IMR-90 (cell line): ENCODE measurements around the gene MS4A2. TPM values are rescaled to one million over a fixed set of nuclear protein-coding genes. Genes with fewer than 3 reads are reported as not detected.

Experiments used
- ATAC-seq: fragments of 200-7000 bp; cut with Tn5 transposase; 2 replicates; pipeline ENCODE4 v1.9.1; 2020; ENCODE audit warnings: low read depth, mild to moderate bottlenecking, moderate library complexity
- BruUV-seq: library from RNA; stranded (reverse); fragments of 400-500 nt; replicated peaks from 2 replicates; lab custom pipeline; 2021; lab: Mats Ljungman, UMichigan
- CTCF ChIA-PET: fragments of 300-600 bp; formaldehyde crosslinking; extraction: SDS; loops from one replicate; lab custom pipeline; 2021; ENCODE audit warnings: antibody characterized with exemption; lab: Yijun Ruan, JAX
- POLR2A ChIA-PET: fragments of 300-600 bp; sonication (Branson Sonifier 250); formaldehyde crosslinking; loops from one replicate; lab custom pipeline; 2022; ENCODE audit warnings: antibody characterized with exemption; ENCODE audit not compliant: unreplicated experiment; lab: Charles Lee
- DNase-seq: peaks from one replicate; pipeline ENCODE4 v3.0.0; 2013
- H2AFZ ChIP-seq: replicated peaks from 2 replicates; pipeline ENCODE3; 2013; ENCODE audit warnings: low read length, mild to moderate bottlenecking; ENCODE audit not compliant: poor library complexity
- H2AK5ac ChIP-seq: 2 replicates; pipeline ENCODE4 v1.6.1; 2013; ENCODE audit warnings: low read depth, low read length, inconsistent platforms
- H2AK9ac ChIP-seq: replicated peaks from 2 replicates; pipeline ENCODE3; 2013; ENCODE audit warnings: mild to moderate bottlenecking, low read depth, low read length, moderate library complexity; ENCODE audit not compliant: poor library complexity
- H2BK120ac ChIP-seq: 2 replicates; pipeline ENCODE4 v1.6.1; 2013; ENCODE audit warnings: low read depth, low read length, inconsistent platforms
- H2BK15ac ChIP-seq: 3 replicates; pipeline ENCODE4 v1.6.1; 2013; ENCODE audit warnings: low read depth, low read length, inconsistent platforms
- H2BK20ac ChIP-seq: 2 replicates; pipeline ENCODE4 v1.6.1; 2013; ENCODE audit warnings: low read depth, mild to moderate bottlenecking, inconsistent platforms, low read length, moderate library complexity
- H2BK5ac ChIP-seq: 2 replicates; pipeline ENCODE4 v1.6.1; 2013; ENCODE audit warnings: mild to moderate bottlenecking, low read depth, low read length, inconsistent platforms; ENCODE audit not compliant: poor library complexity, severe bottlenecking
- H3K14ac ChIP-seq: replicated peaks from 2 replicates; pipeline ENCODE4 v1.6.1; 2013; ENCODE audit warnings: low read depth, low read length, inconsistent platforms
- H3K18ac ChIP-seq: 2 replicates; pipeline ENCODE4 v1.6.1; 2013; ENCODE audit warnings: low read depth, low read length, control low read depth
- H3K23ac ChIP-seq: 2 replicates; pipeline ENCODE4 v1.6.1; 2013; ENCODE audit warnings: low read depth, low read length, inconsistent platforms
- H3K27ac ChIP-seq: 2 replicates; pipeline ENCODE4 v1.5.1; 2013; ENCODE audit warnings: mild to moderate bottlenecking, control low read depth, low read length; ENCODE audit not compliant: insufficient read depth
- H3K27me3 ChIP-seq: 2 replicates; pipeline ENCODE4 v1.6.1; 2013; ENCODE audit warnings: low read length; ENCODE audit not compliant: control insufficient read depth, insufficient read depth
- H3K36me3 ChIP-seq: 2 replicates; pipeline ENCODE4 v1.6.1; 2013; ENCODE audit warnings: low read length, mixed read lengths; ENCODE audit not compliant: control insufficient read depth, insufficient read depth
- H3K4ac ChIP-seq: 2 replicates; pipeline ENCODE4 v1.6.1; 2013; ENCODE audit warnings: low read depth, low read length, inconsistent platforms
- H3K4me1 ChIP-seq: 2 replicates; pipeline ENCODE4 v1.6.1; 2013; ENCODE audit warnings: low read length, mixed read lengths; ENCODE audit not compliant: control insufficient read depth, insufficient read depth
- H3K4me2 ChIP-seq: 2 replicates; pipeline ENCODE4 v1.6.1; 2013; ENCODE audit warnings: low read depth, mild to moderate bottlenecking, control low read depth, low read length, moderate library complexity
- H3K4me3 ChIP-seq: 2 replicates; pipeline ENCODE4 v1.5.1; 2013; ENCODE audit warnings: low read depth, mild to moderate bottlenecking, control low read depth, low read length, moderate library complexity; ENCODE audit not compliant: insufficient read depth
- H3K56ac ChIP-seq: 2 replicates; pipeline ENCODE4 v1.6.1; 2013; ENCODE audit warnings: low read length, inconsistent platforms; ENCODE audit not compliant: insufficient read depth; ENCODE audit errors: extremely low read depth
- H3K79me1 ChIP-seq, 2 experiments: 2 replicates each; pipeline ENCODE4 v1.6.1; 2013; ENCODE audit warnings: low read length in 2 of 2, inconsistent platforms in 1 of 2, low read depth in 1 of 2
- H3K9ac ChIP-seq: 2 replicates; pipeline ENCODE4 v1.6.1; 2013; ENCODE audit warnings: low read depth, low read length, control low read depth
- H3K9me1 ChIP-seq: 2 replicates; pipeline ENCODE4 v1.6.1; 2013; ENCODE audit warnings: low read length, inconsistent platforms; ENCODE audit not compliant: insufficient read depth
- H3K9me3 ChIP-seq: 2 replicates; pipeline ENCODE4 v1.6.1; 2013; ENCODE audit warnings: low read length; ENCODE audit not compliant: control insufficient read depth, insufficient read depth
- H4K20me1 ChIP-seq: 2 replicates; pipeline ENCODE4 v1.6.1; 2013; ENCODE audit warnings: low read length, inconsistent platforms; ENCODE audit not compliant: insufficient read depth
- H4K5ac ChIP-seq: 2 replicates; pipeline ENCODE4 v1.6.1; 2013; ENCODE audit warnings: mild to moderate bottlenecking, low read depth, low read length, control low read depth
- H4K8ac ChIP-seq, 2 experiments: 2 replicates each; pipeline ENCODE4 v1.6.1; 2013; ENCODE audit warnings: low read depth in 2 of 2, low read length in 2 of 2, control low read depth in 1 of 2, inconsistent platforms in 1 of 2
- H4K91ac ChIP-seq: 2 replicates; pipeline ENCODE4 v1.6.1; 2013; ENCODE audit warnings: low read depth, low read length, inconsistent platforms; ENCODE audit not compliant: insufficient read depth
- BHLHE40 ChIP-seq: fragments of 150-350 bp; IDR thresholded peaks from 2 replicates; pipeline ENCODE4 v1.6.1; 2016; ENCODE audit warnings: mild to moderate bottlenecking, low read depth, low read length
- CEBPB ChIP-seq: IDR thresholded peaks from 2 replicates; pipeline ENCODE4 v1.6.1; 2012; ENCODE audit warnings: low read depth, low read length, improper control_type of control experiment
- CHD1 ChIP-seq: IDR thresholded peaks from 2 replicates; pipeline ENCODE4 v1.6.1; 2012; ENCODE audit warnings: low read depth, low read length, improper control_type of control experiment
- ELK1 ChIP-seq: fragments of 150-350 bp; IDR thresholded peaks from 2 replicates; pipeline ENCODE4 v1.6.1; 2016; ENCODE audit warnings: low read depth, mild to moderate bottlenecking, low read length, moderate library complexity, borderline replicate concordance
- FOS ChIP-seq: fragments of 150-350 bp; IDR thresholded peaks from 2 replicates; pipeline ENCODE4 v1.6.1; 2016; ENCODE audit warnings: low read depth, low read length
- MAFK ChIP-seq: IDR thresholded peaks from 2 replicates; pipeline ENCODE4 v1.6.1; 2012; ENCODE audit warnings: low read depth, low read length, improper control_type of control experiment
- MAZ ChIP-seq: IDR thresholded peaks from 2 replicates; pipeline ENCODE4 v1.6.1; 2012; ENCODE audit warnings: low read depth, mild to moderate bottlenecking, low read length, improper control_type of control experiment, moderate library complexity, borderline replicate concordance
- MXI1 ChIP-seq: IDR thresholded peaks from 2 replicates; pipeline ENCODE4 v1.6.1; 2012; ENCODE audit warnings: low read depth, mild to moderate bottlenecking, low read length, moderate library complexity, borderline replicate concordance
- NFE2L2 ChIP-seq: fragments of 150-350 bp; IDR thresholded peaks from 2 replicates; pipeline ENCODE4 v1.6.1; 2016; ENCODE audit warnings: low read depth, mild to moderate bottlenecking, low read length
- POLR2A ChIP-seq: IDR thresholded peaks from 2 replicates; pipeline ENCODE4 v1.6.1; 2012; ENCODE audit warnings: mild to moderate bottlenecking, low read depth, low read length
- RAD21 ChIP-seq: IDR thresholded peaks from 2 replicates; pipeline ENCODE4 v1.6.1; 2012; ENCODE audit warnings: low read length, improper control_type of control experiment
- RCOR1 ChIP-seq: IDR thresholded peaks from 2 replicates; pipeline ENCODE4 v1.6.1; 2012; ENCODE audit warnings: mild to moderate bottlenecking, low read length, improper control_type of control experiment; ENCODE audit not compliant: insufficient replicate concordance
- SMC3 ChIP-seq: fragments of 150-350 bp; IDR thresholded peaks from 2 replicates; pipeline ENCODE4 v1.6.1; 2016; ENCODE audit warnings: low read depth, mild to moderate bottlenecking, antibody characterized with exemption, low read length, moderate library complexity
- dilution Hi-C: fragments of 300-500 bp; cut with HindIII; formaldehyde crosslinking; loops from one replicate; pipeline ENCODE4 v1.14.3; 2018; ENCODE audit warnings: low sequenced_read_pairs; ENCODE audit not compliant: unreplicated experiment
- in situ Hi-C: fragments of 300-500 bp; cut with MboI; formaldehyde crosslinking; loops from 3 replicates; pipeline ENCODE4 v1.14.3; 2019; ENCODE audit warnings: low sequenced_read_pairs, inconsistent platforms, mixed read lengths
- intact Hi-C: fragments of 100-400 bp; cut with micrococcal nuclease; formaldehyde crosslinking; loops from 2 replicates; pipeline ENCODE4 v1.10.0; 2022
- polyA plus RNA-seq, 3 experiments: library from polyadenylated mRNA; depleted of rRNA; stranded (reverse); fragments of >200 nt; gene quantifications; 2 replicates each; pipeline ENCODE4 v1.2.3, GENCODE V29; 2012; ENCODE audit warnings: low replicate concordance in 1 of 3
- total RNA-seq: library from RNA; depleted of rRNA; stranded (reverse); fragments of >200 nt; gene quantifications from 2 replicates; pipeline ENCODE4 v1.2.3, GENCODE V29; 2012
- TF ChIP-seq, protein P1 (sequence below): fragments of 150-350 bp; IDR thresholded peaks from 2 replicates; pipeline ENCODE4 v1.6.1; 2017; ENCODE audit warnings: mild to moderate bottlenecking, antibody characterized with exemption, low read length, low read depth
- TF ChIP-seq, protein P2 (sequence below): conservative IDR thresholded peaks from 2 replicates; pipeline ENCODE4 v1.5.1; 2012; ENCODE audit warnings: mild to moderate bottlenecking, low read depth, low read length, improper control_type of control experiment

MS4A2 gene
- total and polyA plus RNA-seq, 2 of the 4 experiments (the other 2 are of a cell fraction): not detected

DNA sequence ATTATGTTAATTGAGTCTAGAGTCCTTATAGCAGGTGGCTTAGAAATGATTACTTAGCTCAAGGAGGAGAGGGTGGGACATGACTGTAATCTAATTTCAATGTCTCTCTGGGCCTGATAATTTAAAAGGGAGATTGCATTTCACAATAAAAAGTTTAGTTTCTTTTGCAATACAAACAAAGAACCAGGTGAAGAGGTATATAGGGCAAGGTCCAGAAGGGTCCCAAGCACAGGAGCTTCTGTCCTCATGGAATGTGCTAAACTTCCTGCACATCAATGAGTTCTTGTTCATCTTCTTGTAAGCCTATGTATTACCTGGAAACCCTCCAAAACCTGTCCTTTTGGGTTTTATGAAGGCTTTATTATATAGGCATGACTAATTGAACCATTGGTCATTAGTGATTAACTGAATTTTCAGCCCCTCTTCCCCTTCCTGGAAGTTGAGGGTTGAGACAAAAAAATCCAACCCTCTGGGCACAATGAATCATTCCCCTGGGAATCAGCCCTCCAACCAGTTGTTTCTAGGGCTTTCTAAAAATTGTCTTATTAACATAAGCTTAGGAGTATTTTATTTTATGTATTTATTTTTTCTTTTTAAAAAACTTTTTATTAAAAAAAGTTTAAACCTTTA, 37.6 kb downstream of the MS4A2 start:
- ATAC-seq: no peak
- H4K91ac ChIP-seq: no peak overlapping the region

More for the DNA sequence above, 37.6 kb downstream of the MS4A2 start:
- DNase-seq: no peak
- Histone ChIP-seq H3K9me3 (peaks cover 3% of the 10 kb centered on the region; the same call in 1 of the 2 replicates), H3K4me3 (no peak overlapping the region), H3K79me1 (no peaks in the 10 kb centered on the region), H2BK20ac (no peak overlapping the region), H2AK9ac (no peak overlapping the region), H3K9ac (no peak overlapping the region), H3K27me3 (no peaks in the 10 kb centered on the region), H4K8ac (no peak overlapping the region), H2BK15ac (no peak overlapping the region), H4K5ac (no peak overlapping the region), H3K4ac (no peak overlapping the region), H3K9me1 (no peaks in the 10 kb centered on the region), H2AK5ac (no peak overlapping the region), H2AFZ (no peak overlapping the region), H3K18ac (no peak overlapping the region), H4K20me1 (no peaks in the 10 kb centered on the region), H3K4me2 (no peak overlapping the region), H2BK120ac (no peak overlapping the region), H3K27ac (no peak overlapping the region), H3K14ac (no peak overlapping the region), H3K23ac (no peak overlapping the region), H3K36me3 (no peaks in the 10 kb centered on the region), H3K56ac (no peak overlapping the region), H2BK5ac (no peak overlapping the region), H3K4me1 (no peaks in the 10 kb centered on the region)
- intact Hi-C loops (no loop called here), dilution Hi-C loops (no loop called here), in situ Hi-C loops (no loop called here)
- TF ChIP-seq CHD1 (no peak), RCOR1 (no peak), SMC3 (no peak), MAFK (no peak), MAZ (no peak), POLR2A (no peak), ELK1 (no peak), RAD21 (no peak), MXI1 (no peak), BHLHE40 (no peak), FOS (no peak), NFE2L2 (no peak), CEBPB (no peak)
- TF ChIP-seq, protein P1, sequence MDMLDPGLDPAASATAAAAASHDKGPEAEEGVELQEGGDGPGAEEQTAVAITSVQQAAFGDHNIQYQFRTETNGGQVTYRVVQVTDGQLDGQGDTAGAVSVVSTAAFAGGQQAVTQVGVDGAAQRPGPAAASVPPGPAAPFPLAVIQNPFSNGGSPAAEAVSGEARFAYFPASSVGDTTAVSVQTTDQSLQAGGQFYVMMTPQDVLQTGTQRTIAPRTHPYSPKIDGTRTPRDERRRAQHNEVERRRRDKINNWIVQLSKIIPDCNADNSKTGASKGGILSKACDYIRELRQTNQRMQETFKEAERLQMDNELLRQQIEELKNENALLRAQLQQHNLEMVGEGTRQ: no peak
- TF ChIP-seq, protein P2, sequence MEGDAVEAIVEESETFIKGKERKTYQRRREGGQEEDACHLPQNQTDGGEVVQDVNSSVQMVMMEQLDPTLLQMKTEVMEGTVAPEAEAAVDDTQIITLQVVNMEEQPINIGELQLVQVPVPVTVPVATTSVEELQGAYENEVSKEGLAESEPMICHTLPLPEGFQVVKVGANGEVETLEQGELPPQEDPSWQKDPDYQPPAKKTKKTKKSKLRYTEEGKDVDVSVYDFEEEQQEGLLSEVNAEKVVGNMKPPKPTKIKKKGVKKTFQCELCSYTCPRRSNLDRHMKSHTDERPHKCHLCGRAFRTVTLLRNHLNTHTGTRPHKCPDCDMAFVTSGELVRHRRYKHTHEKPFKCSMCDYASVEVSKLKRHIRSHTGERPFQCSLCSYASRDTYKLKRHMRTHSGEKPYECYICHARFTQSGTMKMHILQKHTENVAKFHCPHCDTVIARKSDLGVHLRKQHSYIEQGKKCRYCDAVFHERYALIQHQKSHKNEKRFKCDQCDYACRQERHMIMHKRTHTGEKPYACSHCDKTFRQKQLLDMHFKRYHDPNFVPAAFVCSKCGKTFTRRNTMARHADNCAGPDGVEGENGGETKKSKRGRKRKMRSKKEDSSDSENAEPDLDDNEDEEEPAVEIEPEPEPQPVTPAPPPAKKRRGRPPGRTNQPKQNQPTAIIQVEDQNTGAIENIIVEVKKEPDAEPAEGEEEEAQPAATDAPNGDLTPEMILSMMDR: no peak
- ChIA-PET CTCF (no interaction called here), POLR2A (no interaction called here)
- no TSS peak for BruUV-seq
